HS-5 (cell line): ENCODE data around the gene TMEM217.
A peak's percentile ranks its signal among the peaks of the same experiment; 100 is the strongest.
"Not testable (repeated sequence)": the region's sequence is repeated elsewhere in the genome, so short reads cannot be mapped to it uniquely, and the experiment has no call there.

ENCODE experiments used
- DNase-seq: peaks from one replicate; pipeline ENCODE4 v3.0.0-alpha.2; 2012; ENCODE audit warnings: low read depth

Gene TMEM217

DNA sequence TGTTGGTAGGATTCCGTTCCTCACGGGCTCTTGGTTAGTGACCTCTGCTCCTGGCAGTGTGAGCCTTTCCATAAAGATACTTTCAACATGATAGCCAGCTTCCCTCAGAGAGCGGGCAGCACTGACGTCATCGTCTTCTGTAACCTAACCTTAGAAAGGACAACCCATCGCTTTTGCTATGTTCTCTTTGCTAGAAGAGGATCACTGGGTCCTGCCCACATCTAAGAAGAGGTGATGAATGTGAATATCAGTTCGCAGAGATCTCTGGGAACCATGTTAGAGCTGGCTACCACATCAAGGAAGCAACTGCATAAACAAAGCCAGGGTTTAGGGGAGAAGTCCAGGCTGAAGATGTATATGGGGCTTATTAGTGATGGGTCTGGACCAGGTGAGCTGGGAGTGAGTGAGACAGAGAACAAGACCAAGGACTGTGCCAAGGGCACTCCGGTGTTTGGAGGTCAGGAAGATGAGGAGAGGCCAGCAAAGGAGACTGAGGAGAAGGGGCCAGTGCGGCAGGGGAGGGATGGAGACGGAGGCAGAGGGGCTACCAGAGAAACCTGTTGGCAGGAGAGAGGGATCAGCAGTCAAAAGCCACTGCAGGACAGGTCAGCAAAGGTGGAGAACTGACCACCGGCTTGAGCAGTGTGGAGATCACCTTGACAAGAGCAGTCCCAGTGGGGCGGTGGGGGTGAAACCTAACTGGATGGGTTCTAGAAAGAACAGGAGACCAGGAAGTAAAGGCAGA is 48.3 kb downstream of the TMEM217 start:
- no peak for DNase-seq

DNA sequence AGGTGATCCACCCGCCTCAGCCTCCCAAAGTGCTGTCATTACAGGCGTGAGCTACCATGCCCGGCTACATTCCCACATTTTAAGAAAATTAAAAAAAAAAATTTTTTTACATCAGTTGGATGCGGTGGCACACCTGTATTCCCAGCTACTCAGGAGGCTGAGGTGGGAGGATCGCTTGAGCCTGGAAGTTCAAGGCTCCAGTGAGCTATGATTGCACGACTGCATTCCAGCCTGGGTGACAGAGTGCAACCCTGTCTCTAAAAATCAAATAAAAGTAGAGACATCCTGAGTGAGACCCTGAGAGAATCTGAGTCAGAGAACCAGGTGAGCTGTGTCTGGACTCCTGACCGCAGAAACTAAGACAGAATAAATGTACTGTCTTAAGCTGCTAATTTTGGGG is 49.2 kb downstream of the TMEM217 start:
- no peak for DNase-seq

DNA sequence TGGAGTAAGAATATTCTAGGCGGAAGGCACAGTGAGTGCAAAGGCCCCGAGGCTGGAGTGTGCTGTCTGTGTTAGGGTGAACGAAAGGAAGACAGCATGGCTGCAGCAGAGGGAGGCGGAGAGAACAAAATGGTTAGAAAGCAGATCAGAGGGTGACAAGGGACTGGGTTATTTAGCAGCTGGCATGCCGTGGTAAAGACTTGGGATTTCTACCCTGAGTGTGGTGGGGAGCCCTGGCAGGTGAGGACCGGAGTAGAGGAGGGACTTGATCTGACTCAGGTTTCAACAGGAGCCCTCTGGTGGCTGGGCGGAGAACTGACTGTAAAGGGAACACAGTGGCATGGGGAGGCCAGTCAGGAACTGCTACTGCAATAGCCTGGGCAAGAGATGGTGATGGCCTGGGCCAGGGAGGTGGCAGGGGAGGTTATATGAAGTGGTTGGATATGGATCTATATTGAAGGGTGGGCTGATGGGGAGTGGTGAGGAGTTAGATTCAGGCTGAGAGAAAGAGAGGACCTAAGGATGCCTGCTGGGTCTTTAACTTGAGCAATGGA is 50.0 kb downstream of the TMEM217 start:
- peak; percentile 46 for DNase-seq

DNA sequence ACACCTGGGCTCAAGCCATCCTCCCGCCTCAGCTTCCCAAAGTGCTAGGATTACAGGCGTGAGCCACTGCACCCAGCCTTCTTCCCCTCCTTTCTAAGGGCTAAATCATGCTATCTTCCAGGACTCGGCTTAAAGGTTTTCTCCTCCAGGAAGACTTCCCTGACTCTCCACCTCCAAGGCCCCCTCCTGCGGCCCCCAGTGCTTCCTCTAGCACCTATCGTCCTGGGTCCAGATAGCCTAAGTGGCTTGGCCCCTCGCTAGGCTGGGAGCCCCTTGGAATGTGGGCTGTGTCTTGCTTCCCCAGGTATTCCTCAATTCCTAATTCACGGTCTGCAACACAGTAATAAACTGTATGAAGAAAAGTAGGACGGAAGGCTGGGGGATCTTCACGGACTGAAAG is 51.3 kb downstream of the TMEM217 start:
- no peak for DNase-seq

DNA sequence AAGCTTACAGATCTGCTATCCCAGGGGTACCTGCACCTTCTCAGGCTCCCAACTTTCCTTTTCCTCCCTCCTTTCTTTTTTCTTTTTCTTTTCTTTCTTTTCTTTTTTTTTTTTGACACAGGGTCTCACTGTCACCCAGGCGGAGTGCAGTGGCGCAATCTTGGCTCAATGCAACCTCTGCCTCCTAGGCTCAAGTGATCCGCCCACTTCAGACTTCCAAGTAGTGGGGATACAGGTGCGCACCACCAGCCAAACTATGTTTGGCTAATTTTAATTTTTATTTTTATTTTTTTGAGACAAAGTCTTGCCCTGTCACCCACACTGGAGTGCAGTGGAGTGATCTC is 52.0 kb downstream of the TMEM217 start:
- DNase-seq = no peak

DNA sequence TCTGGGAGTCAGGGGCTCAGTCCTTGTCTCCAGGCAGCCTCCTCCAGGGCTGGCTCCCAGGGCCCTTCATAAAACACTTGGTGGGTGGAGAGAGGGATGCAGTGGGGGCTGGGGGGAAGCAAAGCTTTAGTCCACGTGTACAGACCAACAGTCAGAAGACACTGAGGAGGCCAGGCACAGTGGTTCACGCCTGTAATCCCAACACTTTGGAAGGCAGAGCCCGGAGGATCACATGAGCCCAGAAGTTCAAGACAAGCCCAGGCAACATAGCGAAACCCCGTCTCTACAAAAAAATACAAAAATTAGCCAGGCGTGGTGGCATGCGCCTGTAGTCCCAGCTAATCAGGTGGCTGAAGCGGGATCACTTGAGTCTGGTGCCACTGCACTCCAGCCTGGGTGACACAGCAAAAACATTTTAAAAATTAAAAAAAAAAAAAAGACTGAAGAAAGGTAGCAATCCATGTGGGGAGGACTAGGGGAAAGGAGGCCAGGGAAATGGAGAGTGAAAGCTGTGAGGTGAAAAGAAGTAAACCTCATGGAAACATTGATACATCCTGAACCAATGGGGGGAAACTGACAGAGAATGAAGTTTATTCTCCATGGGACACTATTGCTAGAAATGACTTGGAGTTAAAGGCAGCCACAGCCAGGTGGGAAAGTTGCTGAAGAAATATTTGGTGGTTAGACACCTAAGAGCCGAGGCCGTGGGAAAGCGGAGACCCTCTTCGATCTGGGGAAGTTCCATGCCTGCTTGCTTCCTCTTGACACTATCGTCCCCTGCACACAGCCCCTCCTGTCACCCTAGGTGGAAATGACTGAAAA is 52.6 kb downstream of the TMEM217 start:
- DNase-seq = no peak

DNA sequence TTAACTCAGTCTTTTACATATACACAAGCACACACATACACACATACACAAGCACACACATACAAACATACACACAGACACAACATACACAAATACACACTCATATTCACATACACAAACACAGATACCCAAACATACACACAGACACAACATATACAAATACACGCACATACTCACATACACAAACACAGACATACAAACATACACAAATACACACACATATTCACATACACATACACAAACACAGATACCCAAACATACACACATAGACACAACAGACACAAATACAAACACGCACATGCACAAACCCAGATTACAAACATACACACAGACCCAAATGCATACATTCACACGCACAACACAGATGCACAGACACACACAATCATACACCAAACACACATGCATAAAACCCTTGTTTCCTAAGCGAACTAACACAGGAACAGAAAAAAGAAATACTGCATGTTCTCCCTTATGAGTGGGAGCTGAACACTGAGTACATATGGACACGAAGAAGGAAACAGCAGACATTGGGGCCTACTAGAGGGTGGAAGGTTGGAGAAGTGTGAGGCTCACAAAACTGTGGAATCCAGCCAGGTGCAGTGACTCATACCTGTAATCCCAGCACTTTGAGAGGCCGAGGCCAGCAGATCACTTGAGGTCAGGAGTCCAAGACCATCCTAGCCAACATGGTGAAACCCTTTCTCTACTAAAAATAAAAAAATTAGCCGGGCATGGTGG is 53.8 kb downstream of the TMEM217 start:
- DNase-seq = no peak

DNA sequence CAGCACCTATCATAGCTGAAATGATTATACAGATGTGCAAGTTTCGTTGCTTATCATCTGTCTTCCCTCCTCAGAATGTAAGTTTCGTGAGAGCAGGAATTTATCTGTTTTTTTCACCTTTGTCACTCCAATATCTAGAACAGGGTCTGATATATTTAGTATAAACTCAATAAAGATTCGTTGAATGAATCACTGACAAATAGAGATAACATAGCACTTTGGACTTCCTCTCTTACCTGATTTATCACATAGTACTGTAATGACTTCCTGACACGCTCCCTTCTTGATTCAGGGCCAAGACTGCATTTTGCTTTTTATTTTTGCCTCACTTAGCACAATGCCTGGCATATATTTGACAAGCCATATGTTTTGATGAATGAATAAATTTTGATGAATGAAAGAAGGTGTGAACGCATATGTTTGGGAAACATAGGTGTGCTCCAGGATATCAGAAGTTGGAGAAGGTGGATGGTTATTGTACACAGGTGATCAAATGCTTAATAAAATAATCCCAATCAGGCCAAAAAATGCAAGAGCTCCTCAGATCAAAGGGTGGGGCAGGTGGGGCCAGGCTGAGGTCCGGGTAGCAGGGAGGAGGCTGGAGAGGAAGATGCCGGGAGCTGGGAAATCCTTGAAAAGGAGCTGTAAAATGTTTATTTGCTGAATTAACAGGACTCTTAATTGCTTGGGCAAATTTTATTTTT is 55.0 kb downstream of the TMEM217 start:
- no peak for DNase-seq

DNA sequence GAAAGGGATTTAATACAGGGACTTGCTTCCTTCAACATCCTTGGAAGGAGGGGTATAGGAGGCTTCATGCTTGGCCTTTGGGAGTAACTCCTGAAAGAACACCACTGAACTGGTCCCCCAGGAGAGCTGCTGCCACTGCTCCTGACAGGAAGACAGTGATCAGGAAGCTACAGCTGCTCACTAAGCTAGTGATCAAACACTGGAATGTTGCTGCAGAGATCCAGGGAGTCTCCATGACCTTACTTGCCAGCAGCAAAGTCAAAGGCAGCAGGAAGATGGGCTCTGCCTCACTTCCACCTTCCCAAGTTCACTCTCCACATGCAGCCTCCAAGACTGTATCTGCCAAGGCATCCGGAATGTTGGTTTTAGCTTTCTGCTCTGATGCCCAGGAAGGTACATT is 56.2 kb downstream of the TMEM217 start:
- no peak for DNase-seq

DNA sequence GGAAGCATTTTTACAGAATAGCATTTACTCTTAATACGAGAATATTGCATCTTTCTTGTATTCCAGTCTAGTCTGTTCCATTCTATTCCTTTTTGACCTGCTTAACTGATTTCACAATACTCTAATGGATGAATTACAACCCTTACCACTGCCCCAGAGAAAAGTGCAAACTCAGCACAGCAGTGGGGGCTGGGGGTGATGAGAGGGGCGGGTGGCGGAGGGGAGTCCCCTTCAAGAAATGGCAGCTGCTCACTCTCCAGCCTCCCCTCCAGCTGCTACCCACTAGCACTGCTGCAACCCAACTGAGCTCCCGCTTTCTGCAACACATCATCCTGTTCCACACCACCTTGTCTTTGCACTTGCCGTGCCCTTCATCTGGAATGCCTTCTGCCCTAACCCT is 57.9 kb downstream of the TMEM217 start:
- DNase-seq = no peak

DNA sequence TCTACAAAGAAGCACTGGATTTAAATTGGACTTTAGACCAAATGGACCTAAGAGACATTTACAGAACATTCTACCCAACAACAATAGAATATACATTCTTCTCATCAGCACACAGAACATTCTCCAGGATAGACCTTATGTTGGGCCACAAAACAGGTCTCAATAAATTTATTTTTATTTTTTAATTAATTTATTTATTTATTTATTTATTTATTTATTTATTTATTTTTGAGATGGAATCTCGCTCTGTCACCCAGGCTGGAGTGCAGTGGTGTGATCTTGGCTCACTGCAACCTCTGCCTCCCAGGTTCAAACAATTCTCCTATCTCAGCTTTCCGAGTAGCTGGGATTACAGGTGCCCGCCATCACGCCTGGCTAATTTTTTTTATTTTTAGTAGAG is 61.5 kb downstream of the TMEM217 start:
- not testable (repeated sequence) for DNase-seq

DNA sequence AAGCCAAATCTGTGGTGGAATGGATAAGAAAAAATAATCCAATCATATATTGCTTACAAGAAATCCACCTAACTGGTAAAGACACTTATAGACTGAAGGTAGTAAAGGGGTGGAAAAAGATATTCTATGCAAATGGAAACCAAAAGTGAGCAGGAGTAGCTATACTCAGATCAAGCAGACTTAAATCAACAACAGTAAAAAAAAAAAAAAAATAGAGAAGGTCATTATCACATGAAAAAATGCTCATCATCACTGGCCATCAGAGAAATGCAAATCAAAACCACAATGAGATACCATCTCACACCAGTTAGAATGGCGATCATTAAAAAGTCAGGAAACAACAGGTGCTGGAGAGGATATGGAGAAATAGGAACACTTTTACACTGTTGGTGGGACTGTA is 63.1 kb downstream of the TMEM217 start:
- not testable (repeated sequence) for DNase-seq

DNA sequence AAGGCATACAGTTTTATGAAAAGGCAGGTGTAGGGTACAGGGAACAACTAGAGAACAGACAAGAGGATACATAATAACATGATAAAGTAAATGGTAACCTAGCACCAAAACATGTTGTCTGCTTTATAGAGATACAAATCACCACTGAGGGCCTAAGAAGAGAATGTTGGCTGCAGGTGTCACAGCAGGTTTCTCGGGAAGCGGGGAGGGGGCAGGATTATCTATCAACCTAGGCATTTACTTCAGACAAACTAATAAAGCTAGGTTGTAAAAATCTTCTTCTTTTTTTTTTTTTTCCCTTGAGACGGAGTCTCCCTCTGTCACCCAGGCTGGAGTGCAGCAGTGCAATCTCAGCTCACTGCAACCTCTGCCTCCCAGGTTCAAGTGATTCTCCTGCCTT is 65.3 kb downstream of the TMEM217 start:
- no peak for DNase-seq

DNA sequence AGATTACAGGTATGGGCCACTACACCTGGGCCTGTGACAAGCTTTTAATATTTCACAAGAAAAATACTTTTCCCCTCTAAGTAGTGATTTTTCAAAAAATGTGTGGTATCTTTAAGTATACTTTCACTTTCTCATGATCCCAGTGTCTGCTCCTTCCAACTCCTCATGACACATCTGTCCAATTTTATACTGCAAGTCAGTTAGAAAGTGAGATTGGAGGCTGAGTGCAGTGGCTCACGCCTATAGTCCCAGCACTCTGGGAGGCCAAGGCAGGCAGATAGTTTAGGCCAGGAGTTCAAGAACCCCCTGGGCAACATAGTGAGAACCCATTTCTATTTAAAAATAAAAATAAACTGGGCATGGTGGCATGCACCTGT is 67.8 kb downstream of the TMEM217 start:
- DNase-seq = no peak

DNA sequence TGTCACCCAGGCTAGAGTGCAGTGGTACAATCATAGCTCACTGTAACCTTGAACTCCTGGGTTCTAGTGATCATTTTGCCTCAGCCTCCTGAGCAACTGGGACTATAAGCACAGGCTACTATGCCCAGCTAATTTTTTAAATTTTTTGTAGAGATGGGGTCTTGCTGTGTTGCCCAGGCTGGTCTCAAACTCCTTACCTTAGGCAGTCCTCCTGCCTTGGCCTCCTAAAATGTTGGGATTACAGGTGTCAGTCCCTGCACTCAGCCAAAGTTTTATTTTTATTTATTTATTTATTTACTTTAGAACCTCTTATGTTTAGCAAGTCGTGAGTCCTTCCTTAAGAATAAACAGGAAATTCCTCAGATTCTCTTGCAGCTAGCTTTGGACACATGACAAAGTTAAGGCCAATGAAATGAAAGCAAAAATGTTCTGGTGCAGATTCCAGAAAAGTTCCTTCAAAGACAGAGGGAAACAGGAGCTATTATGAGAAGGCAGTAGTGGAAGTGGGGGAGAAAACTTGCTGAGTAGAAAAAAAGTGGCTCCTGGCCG is 68.9 kb downstream of the TMEM217 start:
- no peak for DNase-seq

DNA sequence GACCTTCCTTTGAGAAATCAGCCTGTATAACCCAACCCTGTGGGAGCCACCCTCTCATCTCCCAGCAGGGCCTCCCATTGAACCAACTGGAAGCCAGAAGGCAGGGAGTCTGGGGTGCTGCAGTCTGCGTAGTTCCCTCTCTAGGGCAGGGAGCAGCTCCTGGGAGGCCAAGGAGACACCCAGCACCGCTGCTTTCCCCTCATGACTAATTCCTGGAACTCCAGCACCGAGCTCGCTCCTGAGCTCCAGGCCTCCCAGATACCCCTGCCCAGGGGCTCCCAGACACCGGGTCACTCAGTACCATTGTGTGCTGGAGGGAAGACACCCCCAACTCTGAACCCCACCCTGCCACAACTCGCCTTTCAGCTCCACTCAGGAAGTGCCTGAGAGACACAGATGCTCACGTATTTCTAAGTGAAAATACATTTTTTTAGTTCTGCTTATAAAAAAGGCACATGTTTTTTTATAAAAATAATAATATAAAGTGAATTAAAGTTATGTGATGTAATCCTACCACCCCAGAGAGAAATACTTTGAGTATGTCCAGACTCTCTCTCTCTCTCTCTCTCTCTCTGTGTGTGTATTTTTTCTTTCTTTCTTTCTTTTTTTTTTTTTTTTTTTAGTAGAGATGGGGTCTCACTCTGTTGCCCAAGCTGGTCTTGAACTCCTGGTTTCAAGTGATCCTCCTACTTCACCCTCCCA is 70.5 kb downstream of the TMEM217 start:
- DNase-seq = no peak

DNA sequence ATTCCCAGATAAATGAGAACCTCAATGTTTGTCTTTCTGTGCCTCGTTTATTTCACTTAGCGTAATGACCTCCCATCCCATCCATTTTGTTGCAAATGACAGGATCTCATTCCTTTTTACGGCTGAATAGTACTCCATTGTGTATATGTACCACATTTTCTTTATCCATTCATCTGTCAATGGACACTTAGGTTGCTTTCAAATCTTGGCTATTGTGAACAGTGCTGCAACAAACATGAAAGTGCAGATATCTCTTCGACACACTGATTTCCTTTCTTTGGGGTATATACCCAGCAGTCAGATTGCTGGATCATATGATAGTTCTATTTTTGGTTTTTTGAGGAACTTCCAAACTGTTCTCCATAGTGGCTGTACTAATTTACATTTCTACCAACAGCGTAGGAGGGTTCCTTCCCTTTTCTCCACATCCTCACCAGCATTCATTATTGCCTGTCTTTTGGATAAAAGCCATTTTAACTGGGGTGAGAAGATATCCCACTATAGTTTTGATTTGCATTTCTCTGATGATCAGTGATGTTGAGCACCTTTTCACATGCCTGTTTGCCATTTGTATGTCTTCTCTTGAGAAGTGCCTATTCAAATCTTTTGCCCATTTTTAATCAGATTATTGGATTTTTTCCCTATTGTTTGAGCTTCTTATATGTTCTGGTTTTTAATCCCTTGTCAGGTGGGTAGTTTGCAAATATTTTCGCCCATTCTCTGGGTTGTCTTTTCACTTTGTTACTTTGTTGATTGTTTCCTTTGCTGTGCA is 71.8 kb downstream of the TMEM217 start:
- DNase-seq = not testable (repeated sequence)

DNA sequence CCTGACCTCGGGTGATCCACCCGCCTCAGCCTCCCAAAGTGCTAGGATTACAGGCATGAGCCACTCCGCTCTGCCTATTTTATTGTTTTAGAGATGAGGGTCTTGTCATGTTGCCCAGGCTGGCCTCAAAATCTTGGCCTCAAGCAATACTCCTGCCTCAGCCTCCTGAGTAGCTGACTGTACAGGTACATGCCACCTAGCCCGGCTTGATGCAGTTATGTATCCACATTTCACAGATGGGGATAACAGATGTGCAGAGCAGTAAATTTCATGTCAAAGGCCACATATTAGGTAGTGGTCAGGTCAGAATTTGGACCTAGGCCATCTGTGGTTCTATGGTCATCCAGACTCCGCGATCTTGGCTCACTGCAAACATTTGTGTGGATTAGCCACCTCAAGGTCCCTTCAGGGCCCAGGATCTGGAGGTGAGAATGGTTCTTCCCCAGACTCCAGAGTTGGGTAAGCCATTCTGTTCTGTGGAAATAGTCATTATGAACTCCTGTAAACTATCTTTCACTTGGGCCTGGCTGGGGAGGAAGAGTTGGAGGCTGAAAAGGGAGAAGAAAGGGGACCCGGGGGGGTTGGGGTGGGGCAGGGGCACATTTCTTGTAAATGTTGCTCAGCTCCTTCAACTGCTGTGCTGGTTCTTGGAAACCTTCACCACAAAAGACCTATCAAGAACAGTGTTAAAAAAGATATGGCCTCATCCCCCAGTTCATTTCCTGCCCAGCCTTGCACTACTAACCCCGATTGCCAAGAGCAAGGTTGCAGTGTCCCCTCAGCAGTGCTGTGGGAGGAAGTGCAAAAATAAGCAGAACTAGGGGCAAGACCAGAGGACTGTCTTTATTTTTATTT is 75.0 kb downstream of the TMEM217 start:
- no peak for DNase-seq

DNA sequence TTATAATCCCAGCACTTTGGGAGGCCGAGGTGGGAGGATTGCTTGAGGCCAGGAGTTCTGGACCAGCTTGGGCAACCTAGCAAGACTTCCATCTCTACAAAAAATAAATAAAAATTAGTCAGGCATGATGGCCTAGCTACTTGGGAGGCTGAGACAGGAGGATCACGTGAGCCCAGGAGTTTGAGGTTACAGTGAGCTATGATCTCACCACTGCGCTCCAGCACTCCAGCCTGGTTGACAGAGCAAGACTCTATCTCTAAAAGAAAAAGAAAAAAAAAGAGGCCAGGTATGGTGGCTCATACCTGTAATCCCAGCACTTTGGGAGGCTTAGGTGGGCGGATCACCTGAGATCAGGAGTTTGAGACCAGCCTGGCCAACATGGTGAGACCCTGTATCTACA is 77.3 kb downstream of the TMEM217 start:
- DNase-seq = not testable (repeated sequence)
